ENCODE measurements around the gene E2F1.

The E2F1 gene

GRCh38 chr20:33671573-33672288, 14.5 kb downstream of the E2F1 start:
- DNase-seq = no peak

GRCh38 chr20:33670715-33671499, 15.3 kb downstream of the E2F1 start:
- DNase-seq = no peak

GRCh38 chr20:33669873-33670640, 16.1 kb downstream of the E2F1 start:
- no peak for DNase-seq

GRCh38 chr20:33669224-33669623, 17.0 kb downstream of the E2F1 start:
- DNase-seq = no peak

- DNase-seq = no peak
These were observed 17.6 kb downstream of the E2F1 start for GRCh38 chr20:33668466-33669155.

GRCh38 chr20:33667676-33668465, 18.3 kb downstream of the E2F1 start:
- DNase-seq = peak; percentile 77 to 89 (median 83)

- peak; percentile 60 to 88 (median 85) for DNase-seq
These were observed 18.9 kb downstream of the E2F1 start for GRCh38 chr20:33667245-33667675.

- DNase-seq = peak; percentile 94 to 98 (median 98)
These were observed 19.6 kb downstream of the E2F1 start, which contains the start of gene ACTL10 for GRCh38 chr20:33666293-33667244. Gene ACTL10 (plus strand): TSS chr20:33666943. CDS start chr20:33667498, 555 bp downstream.

GRCh38 chr20:33664762-33665144, 21.4 kb downstream of the E2F1 start:
- peak in 1 of 3 experiments; percentile 33 for DNase-seq

GRCh38 chr20:33664085-33664761, 22.0 kb downstream of the E2F1 start:
- DNase-seq = peak in 1 of 3 experiments; percentile 51

GRCh38 chr20:33663161-33664084, 22.8 kb downstream of the E2F1 start:
- DNase-seq = peak; percentile 73 to 89 (median 89)

- DNase-seq = no peak
These were observed 24.0 kb downstream of the E2F1 start, which contains the start of gene C20orf144 for GRCh38 chr20:33662172-33662571. Gene C20orf144 (plus strand): TSS chr20:33662327. CDS start chr20:33662346, 19 bp downstream.

- no peak for DNase-seq
These were observed 25.5 kb downstream of the E2F1 start for GRCh38 chr20:33660685-33661058.

GRCh38 chr20:33660035-33660684, 26.0 kb downstream of the E2F1 start:
- no peak for DNase-seq

GRCh38 chr20:33659341-33660034, 26.7 kb downstream of the E2F1 start:
- DNase-seq = no peak

GRCh38 chr20:33658929-33659328, 27.3 kb downstream of the E2F1 start:
- no peak for DNase-seq

- no peak for DNase-seq
These were observed 27.7 kb downstream of the E2F1 start for GRCh38 chr20:33658510-33658909.

- DNase-seq = no peak
These were observed 28.5 kb downstream of the E2F1 start for GRCh38 chr20:33657704-33658095.

Data from NCI-H1417 (cell line).